Fibroblast of the aortic adventitia (primary cell): ENCODE results near the gene BRD8. TPM values are rescaled to one million over a fixed set of nuclear protein-coding genes. Genes with fewer than 3 reads are reported as not detected.
"Not testable (repeated sequence)": the region's sequence is repeated elsewhere in the genome, so short reads cannot be mapped to it uniquely, and the experiment has no call there.

ENCODE experiments used
- DNase-seq: peaks from one replicate; pipeline ENCODE4 v3.0.0-alpha.2; 2010; ENCODE audit warnings: low read depth
- H3K4me3 ChIP-seq: 2 replicates; pipeline ENCODE4 v1.5.1; 2011; ENCODE audit warnings: low read depth, mild to moderate bottlenecking, control low read depth, low read length, moderate library complexity
- CTCF ChIP-seq: IDR thresholded peaks from 2 replicates; pipeline ENCODE4 v1.5.1; 2011; ENCODE audit warnings: mild to moderate bottlenecking, low read length, control low read depth, inconsistent platforms; ENCODE audit not compliant: insufficient read depth
- total RNA-seq: library from RNA; depleted of rRNA; stranded (reverse); fragments of >200 nt; gene quantifications from 2 replicates; pipeline ENCODE4 v1.2.3, GENCODE V29; 2012; ENCODE audit warnings: low replicate concordance

BRD8 gene
- total RNA-seq, 1 donor: 61.2 TPM

- DNase-seq: peak; percentile 98
- peak within 1 kb of the TSS; percentile 100 for H3K4me3 ChIP-seq
- no peak for TF ChIP-seq CTCF
Measured at GRCh38 chr5:138213161-138214029, 35.0 kb upstream of the BRD8 start, which contains the start of gene CDC23. TSS of gene CDC23 (minus strand) at chr5:138213323. CDS start at chr5:138213312, 11 bp downstream.

- TF ChIP-seq CTCF: no peak
- no peak for DNase-seq
Measured at GRCh38 chr5:138212828-138213160, 34.4 kb upstream of the BRD8 start.

GRCh38 chr5:138210985-138211384 is 32.6 kb upstream of the BRD8 start:
- DNase-seq: no peak
- H3K4me3 ChIP-seq: no peak overlapping the region
- TF ChIP-seq CTCF: no peak

More at GRCh38 chr5:138212828-138213160, 34.4 kb upstream of the BRD8 start:
- H3K4me3 ChIP-seq: peak overlapping the region; percentile 100

GRCh38 chr5:138193859-138194258 is 15.4 kb upstream of the BRD8 start:
- not testable (repeated sequence) for DNase-seq, H3K4me3 ChIP-seq

- H3K4me3 ChIP-seq: no peak overlapping the region
- no peak for DNase-seq
- TF ChIP-seq CTCF: no peak
Measured at GRCh38 chr5:138192826-138193225, 14.4 kb upstream of the BRD8 start.

- TF ChIP-seq CTCF: no peak
- no peak overlapping the region for H3K4me3 ChIP-seq
- no peak for DNase-seq
Measured at GRCh38 chr5:138188626-138189025, 10.2 kb upstream of the BRD8 start.

GRCh38 chr5:138186002-138186447 is 7.6 kb upstream of the BRD8 start:
- no peak overlapping the region for H3K4me3 ChIP-seq
- DNase-seq: no peak
- TF ChIP-seq CTCF: no peak
